ENCODE data around the gene VBP1.
A peak's percentile ranks its signal among the peaks of the same experiment; 100 is the strongest.
"Not testable (repeated sequence)": the region's sequence is repeated elsewhere in the genome, so short reads cannot be mapped to it uniquely, and the experiment has no call there.

VBP1 gene

GRCh38 chrX:155216179-155216939 lies at the start of gene VBP1:
TSS of gene VBP1 (plus strand) at chrX:155216460. CDS start at chrX:155216483, 23 bp downstream.
- DNase-seq (ENCODE audit: extremely low spot score, insufficient read length, low read depth) = peak; percentile 65
- FAIRE-seq = peak; percentile 99

GRCh38 chrX:155169881-155170280 lies 46.4 kb upstream of the VBP1 start:
- DNase-seq (ENCODE audit: extremely low spot score, insufficient read length, low read depth) = no peak

GRCh38 chrX:155179346-155179997 lies 36.8 kb upstream of the VBP1 start:
- FAIRE-seq (no peak), DNase-seq (ENCODE audit: extremely low spot score, insufficient read length, low read depth) (no peak)

More at GRCh38 chrX:155169881-155170280, 46.4 kb upstream of the VBP1 start:
- no peak for FAIRE-seq

GRCh38 chrX:155188786-155189185 lies 27.5 kb upstream of the VBP1 start:
- no peak for FAIRE-seq
- no peak for DNase-seq (ENCODE audit: extremely low spot score, insufficient read length, low read depth)

GRCh38 chrX:155211208-155211607 lies 5.1 kb upstream of the VBP1 start:
- FAIRE-seq = no peak
- no peak for DNase-seq (ENCODE audit: extremely low spot score, insufficient read length, low read depth)

GRCh38 chrX:155213731-155214130 lies 2.5 kb upstream of the VBP1 start:
- FAIRE-seq (no peak), DNase-seq (ENCODE audit: extremely low spot score, insufficient read length, low read depth) (no peak)

GRCh38 chrX:155215443-155216178 lies 649 bp upstream of the VBP1 start:
- FAIRE-seq (no peak), DNase-seq (ENCODE audit: extremely low spot score, insufficient read length, low read depth) (no peak)

- no peak for DNase-seq (ENCODE audit: extremely low spot score, insufficient read length, low read depth)
Measured at GRCh38 chrX:155216940-155217440, 730 bp downstream of the VBP1 start.

GRCh38 chrX:155218777-155219176 lies 2.5 kb downstream of the VBP1 start:
- DNase-seq (ENCODE audit: extremely low spot score, insufficient read length, low read depth) = no peak
- FAIRE-seq = peak; percentile 38

More at GRCh38 chrX:155216940-155217440, 730 bp downstream of the VBP1 start:
- FAIRE-seq = no peak

- FAIRE-seq (no peak), DNase-seq (ENCODE audit: extremely low spot score, insufficient read length, low read depth) (no peak)
Measured at GRCh38 chrX:155221351-155221750, 5.1 kb downstream of the VBP1 start.

- DNase-seq (ENCODE audit: extremely low spot score, insufficient read length, low read depth); FAIRE-seq: not testable (repeated sequence)
Measured at GRCh38 chrX:155223746-155224145, 7.5 kb downstream of the VBP1 start.

- DNase-seq (ENCODE audit: extremely low spot score, insufficient read length, low read depth) (no peak), FAIRE-seq (no peak)
Measured at GRCh38 chrX:155225774-155226173, 9.5 kb downstream of the VBP1 start.

- FAIRE-seq (peak; percentile 95), DNase-seq (ENCODE audit: extremely low spot score, insufficient read length, low read depth) (peak; percentile 5)
Measured at GRCh38 chrX:155231163-155231562, 14.9 kb downstream of the VBP1 start.

- FAIRE-seq = no peak
- no peak for DNase-seq (ENCODE audit: extremely low spot score, insufficient read length, low read depth)
Measured at GRCh38 chrX:155235891-155236290, 19.6 kb downstream of the VBP1 start.

GRCh38 chrX:155237719-155238118 lies 21.5 kb downstream of the VBP1 start:
- FAIRE-seq = peak; percentile 50
- no peak for DNase-seq (ENCODE audit: extremely low spot score, insufficient read length, low read depth)

GRCh38 chrX:155242300-155242699 lies 26.0 kb downstream of the VBP1 start:
- peak; percentile 35 for FAIRE-seq
- DNase-seq (ENCODE audit: extremely low spot score, insufficient read length, low read depth) = no peak

- FAIRE-seq (peak; percentile 56), DNase-seq (ENCODE audit: extremely low spot score, insufficient read length, low read depth) (no peak)
Measured at GRCh38 chrX:155246748-155247147, 30.5 kb downstream of the VBP1 start.

- DNase-seq (ENCODE audit: extremely low spot score, insufficient read length, low read depth) = no peak
- no peak for FAIRE-seq
Measured at GRCh38 chrX:155247497-155247896, 31.2 kb downstream of the VBP1 start.

GRCh38 chrX:155251391-155251790 lies 35.1 kb downstream of the VBP1 start:
- DNase-seq (ENCODE audit: extremely low spot score, insufficient read length, low read depth) (no peak), FAIRE-seq (no peak)

- FAIRE-seq = no peak
- no peak for DNase-seq (ENCODE audit: extremely low spot score, insufficient read length, low read depth)
Measured at GRCh38 chrX:155259752-155260151, 43.5 kb downstream of the VBP1 start.

Measured in GM18507 (cell line).